GM18517 (cell line): Measurements from ENCODE around the gene XPNPEP3.

Experiments
- ATAC-seq: cut with Tn5 transposase; IDR thresholded peaks from one replicate; pipeline ENCODE4 v1.9.1; 2021; ENCODE audit warnings: mild to moderate bottlenecking, moderate library complexity; ENCODE audit not compliant: unreplicated experiment

The XPNPEP3 gene

GRCh38 chr22:40928657-40929056, 71.7 kb downstream of the XPNPEP3 start:
- no peak for ATAC-seq

DNA sequence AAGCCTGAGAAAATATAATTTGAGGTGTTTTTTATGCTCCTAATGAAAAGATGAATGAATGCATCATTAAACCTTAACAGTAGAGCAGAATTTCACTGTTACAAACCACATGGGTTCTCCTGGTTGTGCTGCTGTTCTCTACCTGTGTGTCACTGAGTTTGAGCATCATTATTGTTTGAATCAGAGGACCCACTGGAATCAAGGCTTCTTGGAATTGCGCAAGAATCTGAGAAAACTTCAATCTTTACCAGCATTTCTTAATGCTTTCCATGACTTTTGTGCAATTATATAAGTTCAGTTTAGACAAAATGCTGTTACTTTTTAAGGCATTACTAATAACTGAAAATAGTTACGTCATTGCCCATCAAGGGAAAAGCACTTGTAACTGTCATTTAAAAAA, 75.4 kb downstream of the XPNPEP3 start:
- ATAC-seq = no peak

DNA sequence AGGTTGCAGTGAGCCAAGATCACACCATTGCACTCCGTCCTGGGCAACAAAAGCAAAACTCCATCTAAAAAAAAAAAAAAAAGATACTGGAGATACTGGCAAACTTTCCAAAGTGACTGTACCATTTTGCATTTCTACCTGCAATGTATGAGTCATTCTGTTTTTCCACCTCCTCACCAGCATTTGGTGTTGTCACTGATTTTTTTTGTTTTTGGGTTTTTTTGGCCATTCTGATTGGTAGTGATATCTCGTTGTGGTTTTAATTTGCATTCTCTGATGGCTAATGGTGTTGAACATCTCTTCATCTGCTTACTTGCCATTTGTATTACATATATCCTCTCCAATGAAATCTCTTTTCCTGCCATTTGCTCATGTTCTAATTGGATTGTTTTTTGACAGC, 82.3 kb downstream of the XPNPEP3 start:
- no peak for ATAC-seq

- peak; percentile 81 for ATAC-seq
Measured at GRCh38 chr22:40950962-40951794, 94.2 kb downstream of the XPNPEP3 start, which contains the start of gene RBX1. Gene RBX1 (plus strand): TSS chr22:40951378. CDS start chr22:40951399, 21 bp downstream.

DNA sequence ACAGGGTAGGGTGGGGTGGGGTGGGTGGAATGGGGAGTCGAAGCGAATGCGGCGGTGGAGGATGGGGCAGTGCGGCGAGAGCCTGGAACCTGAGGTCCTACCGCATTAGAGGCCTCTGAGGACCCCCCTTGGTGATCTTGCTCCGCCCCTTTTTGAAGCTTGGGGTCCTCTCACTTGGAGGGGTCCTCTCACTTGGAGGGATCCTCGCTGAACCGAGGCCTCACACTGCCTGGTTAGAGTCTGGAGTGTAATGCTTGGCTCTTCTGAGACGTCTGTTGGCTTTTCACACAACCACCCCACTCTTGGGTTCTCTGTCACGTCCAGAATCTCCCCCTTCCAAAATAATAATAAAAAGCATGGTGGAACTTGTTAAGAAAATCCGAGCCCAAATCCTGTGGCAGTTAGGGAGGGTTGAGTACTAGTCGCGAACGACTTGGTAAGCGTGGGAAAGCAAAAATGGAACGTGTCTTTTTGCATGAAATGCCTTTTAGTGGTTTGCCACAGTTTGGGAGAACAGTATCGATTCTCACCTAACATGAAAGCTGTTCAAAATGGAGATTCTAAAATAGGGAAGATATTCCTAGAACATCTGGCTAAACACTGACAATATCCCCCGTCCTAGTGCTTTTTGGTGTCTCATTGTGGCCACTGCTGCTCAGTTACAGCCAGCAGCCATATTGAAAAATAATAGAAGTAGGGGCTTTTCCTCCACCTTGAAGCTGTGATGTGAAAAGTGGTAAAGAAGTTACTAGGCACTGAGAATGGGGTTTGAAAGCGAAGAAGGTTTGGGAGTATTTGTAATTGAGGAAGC, 95.1 kb downstream of the XPNPEP3 start:
- no peak for ATAC-seq

DNA sequence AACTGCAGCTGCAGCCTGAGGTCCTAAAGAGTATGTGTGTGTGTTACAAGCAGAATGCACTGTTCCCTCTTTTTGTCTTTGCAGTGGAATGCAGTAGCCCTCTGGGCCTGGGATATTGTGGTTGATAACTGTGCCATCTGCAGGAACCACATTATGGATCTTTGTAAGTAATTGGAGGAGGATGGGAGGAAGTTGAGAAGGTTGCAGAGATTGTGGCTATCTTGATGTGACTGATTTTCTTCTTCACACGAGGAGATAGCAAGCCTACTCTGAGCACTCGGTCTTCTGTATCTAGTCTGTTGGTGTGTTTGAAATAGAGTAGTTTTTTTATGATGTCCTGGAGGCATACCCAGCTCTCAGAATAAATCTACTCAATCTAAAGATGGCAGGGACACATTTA, 96.5 kb downstream of the XPNPEP3 start:
- no peak for ATAC-seq

DNA sequence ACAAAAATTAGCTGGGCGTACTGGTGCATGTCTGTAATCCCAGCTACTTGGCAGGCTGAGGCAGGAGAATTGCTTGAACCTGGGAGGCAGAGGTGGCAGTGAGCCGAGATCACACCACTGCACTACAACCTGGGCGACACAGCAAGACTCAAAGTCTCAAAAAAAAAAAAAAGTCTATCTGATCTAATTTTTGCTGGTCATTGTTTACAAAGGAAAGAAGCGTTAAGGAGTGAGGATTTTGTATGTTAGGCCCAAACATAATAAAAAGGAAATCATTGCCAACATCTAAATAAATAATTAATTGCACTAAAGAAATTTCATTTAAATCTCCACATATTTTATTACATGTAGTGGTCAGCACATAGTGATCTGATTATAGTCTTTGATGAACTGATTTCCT, 97.2 kb downstream of the XPNPEP3 start:
- ATAC-seq = no peak

DNA sequence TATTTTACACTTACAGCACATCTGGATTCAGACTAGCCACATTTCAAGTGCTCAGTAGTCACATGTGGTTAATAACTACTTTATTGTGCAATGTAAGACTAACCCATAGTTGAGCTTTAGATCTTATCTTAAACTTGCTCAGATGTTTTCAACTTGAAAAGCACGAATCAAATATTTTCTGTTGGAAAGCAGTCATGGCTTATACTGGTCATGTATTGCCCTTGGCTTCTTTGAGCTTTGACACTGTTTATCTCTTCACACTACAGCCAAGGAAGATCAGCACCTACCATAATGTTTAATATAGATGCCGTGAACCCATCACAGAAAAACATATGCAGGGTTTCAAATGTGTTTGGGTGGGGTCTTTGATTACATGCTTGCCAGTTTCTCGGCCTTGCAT, 98.6 kb downstream of the XPNPEP3 start:
- ATAC-seq = no peak

DNA sequence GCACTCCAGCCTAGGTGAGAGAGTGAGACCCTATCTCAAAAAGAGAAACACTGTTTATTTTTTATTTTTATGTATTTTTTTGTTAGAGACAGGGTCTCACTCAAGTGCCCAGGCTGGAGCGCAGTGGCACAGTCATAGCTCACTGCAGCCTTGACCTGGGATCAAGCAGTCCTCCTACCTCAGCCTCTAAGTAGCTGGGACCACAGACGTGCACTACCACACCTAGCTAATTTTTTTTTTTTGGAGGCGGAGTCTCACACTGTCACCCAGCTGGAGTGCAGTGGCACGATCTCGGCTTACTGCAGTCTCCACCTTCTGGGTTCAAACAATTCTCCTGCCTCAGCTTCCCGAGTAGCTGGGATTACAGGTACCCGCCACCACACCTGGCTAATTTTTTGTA, 100.7 kb downstream of the XPNPEP3 start:
- ATAC-seq = no peak

DNA sequence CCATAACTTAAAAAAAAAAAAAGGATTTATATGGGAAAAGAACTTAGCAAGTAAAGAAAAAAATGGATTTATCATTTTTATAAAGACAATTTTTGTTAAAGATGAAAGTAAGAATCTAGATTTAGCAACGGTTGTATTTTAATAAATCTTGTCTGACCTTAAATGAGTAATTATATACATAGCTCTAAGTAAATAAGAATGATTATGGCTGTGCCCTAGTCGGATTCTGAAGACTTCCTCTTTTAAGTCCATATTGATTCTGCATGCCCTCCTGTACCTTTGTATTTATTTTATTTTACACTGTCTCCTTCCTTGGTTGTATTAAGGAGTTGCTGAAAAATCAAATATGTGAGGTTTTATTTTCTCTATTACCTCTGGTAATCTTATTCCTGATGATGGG, 101.4 kb downstream of the XPNPEP3 start:
- ATAC-seq = no peak

- no peak for ATAC-seq
Measured at GRCh38 chr22:40960145-40960544, 103.2 kb downstream of the XPNPEP3 start.

- ATAC-seq = no peak
Measured at GRCh38 chr22:40965936-40966725, 109.2 kb downstream of the XPNPEP3 start.

DNA sequence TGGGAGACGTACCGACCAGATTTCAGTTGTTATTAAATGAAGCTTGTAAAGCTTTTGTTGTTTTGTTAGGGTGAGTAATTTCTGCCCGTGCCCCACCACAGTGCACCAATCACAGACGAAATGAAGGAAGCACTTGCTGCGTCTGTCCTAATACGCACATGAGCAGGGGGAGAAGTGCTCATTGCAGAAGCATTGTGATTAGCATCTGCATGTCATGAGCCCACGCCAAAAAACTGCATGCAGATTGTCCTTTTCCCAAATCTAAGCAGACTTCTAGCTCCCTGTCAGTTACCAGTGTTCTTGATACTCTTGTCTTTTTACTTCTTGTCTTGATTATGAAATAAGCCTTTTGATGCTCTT, 109.8 kb downstream of the XPNPEP3 start:
- ATAC-seq = no peak

DNA sequence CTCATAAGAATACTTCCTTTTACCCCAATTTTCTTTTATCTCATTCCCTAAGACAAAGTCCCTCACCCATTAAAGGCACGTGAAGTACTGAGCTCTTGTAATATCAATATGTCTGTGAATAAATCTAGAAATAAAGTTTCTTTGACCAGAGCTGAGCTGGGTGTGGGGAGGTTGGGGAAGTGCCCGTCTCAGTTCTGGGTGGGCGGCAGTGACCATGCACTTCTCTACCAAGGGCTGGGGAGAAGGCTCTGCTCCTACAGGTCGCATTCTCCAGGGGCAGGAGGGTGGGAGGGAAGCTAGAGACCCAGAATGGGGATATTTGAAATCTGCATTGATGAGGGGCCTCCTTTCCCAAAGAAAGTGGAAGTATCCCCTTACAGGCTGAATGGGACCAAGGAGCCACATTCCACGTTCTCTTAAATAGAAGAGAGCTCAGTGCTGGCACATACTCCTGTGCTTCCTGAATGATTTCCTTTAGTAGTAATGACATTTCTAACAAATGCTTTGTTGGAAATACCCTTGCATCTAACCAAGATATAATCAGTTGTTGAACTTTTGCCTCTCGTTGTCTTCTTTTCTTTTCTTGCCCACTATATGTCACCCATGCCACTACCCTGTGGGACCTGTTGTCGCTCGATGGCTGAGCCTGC, 110.3 kb downstream of the XPNPEP3 start:
- ATAC-seq = no peak

GRCh38 chr22:40972587-40972986, 115.6 kb downstream of the XPNPEP3 start:
- ATAC-seq = no peak

- ATAC-seq = no peak
Measured at GRCh38 chr22:40973144-40973543, 116.2 kb downstream of the XPNPEP3 start.

- no peak for ATAC-seq
Measured at GRCh38 chr22:40975366-40975765, 118.4 kb downstream of the XPNPEP3 start.

- no peak for ATAC-seq
Measured at GRCh38 chr22:40976866-40977700, 120.1 kb downstream of the XPNPEP3 start.

- no peak for ATAC-seq
Measured at GRCh38 chr22:40979198-40979597, 122.2 kb downstream of the XPNPEP3 start.

- ATAC-seq = no peak
Measured at GRCh38 chr22:40979871-40980270, 122.9 kb downstream of the XPNPEP3 start.
